Hematopoietic multipotent progenitor cell treated with erythropoietin and hydrocortisone succinate and interleukin-3 and kit ligand, for 15 days (in vitro differentiated cells): ENCODE data around the gene ENGASE.

ENCODE experiments used
- DNase-seq: peaks from one replicate; pipeline ENCODE4 v3.0.0-alpha.2; 2015; ENCODE audit warnings: low spot score

Gene ENGASE

GRCh38 chr17:79094261-79094660 is 19.6 kb downstream of the ENGASE start:
- no peak for DNase-seq

GRCh38 chr17:79095345-79096055 is 20.9 kb downstream of the ENGASE start:
- no peak for DNase-seq

- no peak for DNase-seq
These were observed 21.9 kb downstream of the ENGASE start for GRCh38 chr17:79096477-79096876.

GRCh38 chr17:79097226-79098055 is 22.8 kb downstream of the ENGASE start:
- DNase-seq = no peak

- no peak for DNase-seq
These were observed 23.8 kb downstream of the ENGASE start for GRCh38 chr17:79098282-79098867.

GRCh38 chr17:79100405-79100804 is 25.8 kb downstream of the ENGASE start:
- DNase-seq = no peak

- DNase-seq = no peak
These were observed 26.6 kb downstream of the ENGASE start for GRCh38 chr17:79101111-79101673.

GRCh38 chr17:79102214-79102613 is 27.6 kb downstream of the ENGASE start:
- DNase-seq = no peak

- no peak for DNase-seq
These were observed 30.4 kb downstream of the ENGASE start for GRCh38 chr17:79104898-79105600.

- no peak for DNase-seq
These were observed 31.3 kb downstream of the ENGASE start for GRCh38 chr17:79105937-79106336.

- no peak for DNase-seq
These were observed 32.3 kb downstream of the ENGASE start for GRCh38 chr17:79106958-79107357.

- DNase-seq = no peak
These were observed 33.0 kb downstream of the ENGASE start for GRCh38 chr17:79107499-79108231.

GRCh38 chr17:79108232-79108850 is 33.7 kb downstream of the ENGASE start:
- DNase-seq = no peak

GRCh38 chr17:79108870-79109269 is 34.2 kb downstream of the ENGASE start:
- no peak for DNase-seq

GRCh38 chr17:79109584-79109983 is 35.0 kb downstream of the ENGASE start:
- no peak for DNase-seq

- no peak for DNase-seq
These were observed 36.5 kb downstream of the ENGASE start for GRCh38 chr17:79111097-79111496.

GRCh38 chr17:79112471-79112870 is 37.8 kb downstream of the ENGASE start:
- DNase-seq = no peak

GRCh38 chr17:79113699-79114457 is 39.3 kb downstream of the ENGASE start:
- no peak for DNase-seq

GRCh38 chr17:79114458-79115301 is 40.1 kb downstream of the ENGASE start:
- DNase-seq = no peak
